AG08395 (cell line): ENCODE data around the gene HLA-DPA1.

ENCODE experiments used
- DNase-seq: peaks from one replicate; pipeline ENCODE4 v3.0.0; 2012; ENCODE audit warnings: mixed read lengths, low spot score

The HLA-DPA1 gene

GRCh38 chr6:33017694-33018353 lies 55.6 kb downstream of the HLA-DPA1 start:
- DNase-seq = no peak

GRCh38 chr6:33017018-33017417 lies 56.4 kb downstream of the HLA-DPA1 start:
- no peak for DNase-seq

GRCh38 chr6:33015798-33016197 lies 57.7 kb downstream of the HLA-DPA1 start:
- no peak for DNase-seq

GRCh38 chr6:33014841-33015634 lies 58.4 kb downstream of the HLA-DPA1 start:
- peak; percentile 78 for DNase-seq
